DOHH2 (cell line): ENCODE results near the gene NT5DC3.

Experiments
- H3F3A ChIP-seq: fragments of 200-600 bp; sonication (generic), shearing (Covaris generic); 2 replicates; pipeline ENCODE4 v1.6.0; 2016; ENCODE audit warnings: antibody characterized with exemption, mild to moderate bottlenecking; ENCODE audit not compliant: control insufficient read depth, insufficient read depth
- H3K27ac ChIP-seq: fragments of 200-600 bp; sonication (generic); 2 replicates; pipeline ENCODE4 v1.5.1; 2014; ENCODE audit warnings: low read depth, mild to moderate bottlenecking, low read length, moderate library complexity
- H3K27me3 ChIP-seq: fragments of 200-600 bp; sonication (generic); 2 replicates; pipeline ENCODE4 v1.6.1; 2014; ENCODE audit warnings: mild to moderate bottlenecking, low read length, mixed read lengths; ENCODE audit not compliant: control insufficient read depth
- H3K36me3 ChIP-seq: fragments of 200-600 bp; sonication (generic); 2 replicates; pipeline ENCODE4 v1.6.1; 2014; ENCODE audit warnings: mild to moderate bottlenecking, low read length, moderate library complexity, mixed read lengths; ENCODE audit not compliant: control insufficient read depth
- H3K4me1 ChIP-seq: fragments of 200-600 bp; sonication (generic); 2 replicates; pipeline ENCODE4 v1.6.1; 2014; ENCODE audit warnings: mild to moderate bottlenecking, low read length, mixed read lengths; ENCODE audit not compliant: control insufficient read depth
- H3K4me2 ChIP-seq: fragments of 200-600 bp; sonication (generic); 2 replicates; pipeline ENCODE4 v1.6.0; 2014; ENCODE audit warnings: mild to moderate bottlenecking, low read length, moderate library complexity
- H3K4me3 ChIP-seq: fragments of 200-600 bp; sonication (generic); 2 replicates; pipeline ENCODE4 v1.5.1; 2014; ENCODE audit warnings: mild to moderate bottlenecking, low read length, mixed read lengths
- H3K79me2 ChIP-seq: fragments of 200-600 bp; sonication (generic); 2 replicates; pipeline ENCODE4 v1.6.1; 2014; ENCODE audit warnings: mild to moderate bottlenecking, low read length, mixed read lengths; ENCODE audit not compliant: control insufficient read depth
- H3K9me2 ChIP-seq: fragments of 200-600 bp; sonication (generic); replicated peaks from 2 replicates; pipeline ENCODE4 v1.6.1; 2014; ENCODE audit warnings: mild to moderate bottlenecking, low read length, mixed read lengths; ENCODE audit not compliant: control insufficient read depth
- H3K9me3 ChIP-seq: fragments of 200-600 bp; sonication (generic); 2 replicates; pipeline ENCODE4 v1.6.1; 2014; ENCODE audit warnings: antibody characterized with exemption, low read length, mixed read lengths; ENCODE audit not compliant: control insufficient read depth, insufficient read depth
- H4K20me1 ChIP-seq: fragments of 200-600 bp; sonication (generic); 2 replicates; pipeline ENCODE4 v1.6.0; 2014; ENCODE audit warnings: low read depth, mild to moderate bottlenecking, antibody characterized with exemption, low read length, moderate library complexity; ENCODE audit not compliant: control insufficient read depth, insufficient read depth
- EZH2phosphoT487 ChIP-seq: fragments of 200-600 bp; sonication (generic); IDR thresholded peaks from 2 replicates; pipeline ENCODE4 v1.6.1; 2017; ENCODE audit warnings: borderline replicate concordance, mild to moderate bottlenecking, antibody characterized with exemption, low read length, moderate library complexity, mixed read lengths
- TF ChIP-seq, protein P1 (sequence below): fragments of 200-600 bp; sonication (generic); IDR thresholded peaks from one replicate; pipeline ENCODE4 v1.5.1; 2014; ENCODE audit warnings: antibody characterized with exemption, mild to moderate bottlenecking, low read depth, low read length; ENCODE audit not compliant: poor library complexity, severe bottlenecking

The NT5DC3 gene

DNA sequence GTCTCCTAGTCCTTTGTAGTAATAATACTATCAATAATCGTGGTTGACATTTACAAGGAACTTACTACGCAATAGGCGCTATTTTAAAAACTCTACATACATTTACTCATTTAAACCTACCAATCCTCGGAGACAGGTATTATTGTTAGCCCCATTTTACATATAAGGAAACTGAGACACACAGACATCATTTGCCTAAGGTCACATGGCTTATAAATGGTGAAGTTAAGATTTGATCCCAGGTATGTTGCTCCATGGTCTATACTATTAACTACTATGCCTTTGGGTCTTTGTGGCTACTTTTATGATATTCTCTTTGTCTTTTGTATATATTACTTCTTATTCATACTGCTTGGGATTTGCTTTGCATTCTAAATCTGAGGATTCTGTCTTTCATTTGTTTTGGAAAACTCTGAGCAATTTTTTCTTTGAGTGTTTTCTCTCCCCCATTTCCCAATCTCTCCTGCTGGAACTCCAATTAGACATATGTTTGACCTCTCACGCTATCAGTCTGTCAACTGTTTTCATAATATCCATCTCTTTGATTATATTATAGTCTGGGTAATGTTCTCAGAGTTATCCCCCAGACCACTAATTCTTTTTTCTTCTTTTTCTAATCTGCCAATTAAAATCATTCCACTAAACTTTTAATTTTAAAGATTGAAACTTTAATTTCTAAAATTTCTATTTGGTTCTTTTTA is 10.9 kb downstream of the NT5DC3 start:
- Histone ChIP-seq H3F3A (no peaks in the 10 kb centered on the region), H3K36me3 (no peaks in the 10 kb centered on the region), H3K9me3 (no peaks in the 10 kb centered on the region), H3K4me1 (peaks cover 8% of the 10 kb centered on the region), H4K20me1 (no peaks in the 10 kb centered on the region; the same call in 1 of the 2 replicates), H3K9me2 (no peaks in the 10 kb centered on the region), H3K4me3 (no peak overlapping the region), H3K79me2 (peaks cover 14% of the 10 kb centered on the region; the same call in 1 of the 2 replicates), H3K4me2 (no peak overlapping the region), H3K27ac (no peak overlapping the region), H3K27me3 (no peaks in the 10 kb centered on the region)
- TF ChIP-seq EZH2phosphoT487, result no peak
- TF ChIP-seq, protein P1, sequence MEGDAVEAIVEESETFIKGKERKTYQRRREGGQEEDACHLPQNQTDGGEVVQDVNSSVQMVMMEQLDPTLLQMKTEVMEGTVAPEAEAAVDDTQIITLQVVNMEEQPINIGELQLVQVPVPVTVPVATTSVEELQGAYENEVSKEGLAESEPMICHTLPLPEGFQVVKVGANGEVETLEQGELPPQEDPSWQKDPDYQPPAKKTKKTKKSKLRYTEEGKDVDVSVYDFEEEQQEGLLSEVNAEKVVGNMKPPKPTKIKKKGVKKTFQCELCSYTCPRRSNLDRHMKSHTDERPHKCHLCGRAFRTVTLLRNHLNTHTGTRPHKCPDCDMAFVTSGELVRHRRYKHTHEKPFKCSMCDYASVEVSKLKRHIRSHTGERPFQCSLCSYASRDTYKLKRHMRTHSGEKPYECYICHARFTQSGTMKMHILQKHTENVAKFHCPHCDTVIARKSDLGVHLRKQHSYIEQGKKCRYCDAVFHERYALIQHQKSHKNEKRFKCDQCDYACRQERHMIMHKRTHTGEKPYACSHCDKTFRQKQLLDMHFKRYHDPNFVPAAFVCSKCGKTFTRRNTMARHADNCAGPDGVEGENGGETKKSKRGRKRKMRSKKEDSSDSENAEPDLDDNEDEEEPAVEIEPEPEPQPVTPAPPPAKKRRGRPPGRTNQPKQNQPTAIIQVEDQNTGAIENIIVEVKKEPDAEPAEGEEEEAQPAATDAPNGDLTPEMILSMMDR, result no peak

DNA sequence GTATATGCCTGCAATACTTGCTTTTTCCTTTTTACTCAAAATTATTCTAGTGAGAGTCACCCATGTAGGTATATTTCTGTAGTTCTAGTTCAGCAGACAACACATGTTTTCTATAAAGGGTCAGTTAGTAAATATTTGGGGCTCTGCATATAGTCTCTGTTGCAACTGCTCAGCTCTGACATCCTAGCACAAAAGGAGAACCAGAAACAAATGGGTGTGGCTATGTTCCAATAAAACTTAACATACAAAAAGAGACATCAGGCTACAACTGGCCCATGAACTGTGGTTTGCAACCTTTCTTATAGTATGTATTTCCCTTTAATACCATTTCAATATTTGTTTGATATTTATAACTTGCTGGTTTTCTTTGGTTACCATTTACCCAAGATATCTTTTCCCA is 11.9 kb downstream of the NT5DC3 start:
- TF ChIP-seq EZH2phosphoT487, result no peak
- TF ChIP-seq, protein P1, result no peak
- H3K4me3 ChIP-seq, result no peak overlapping the region
- H3K27me3 ChIP-seq, result no peaks in the 10 kb centered on the region
- peaks cover 8% of the 10 kb centered on the region; the same call in 1 of the 2 replicates for H3K79me2 ChIP-seq
- no peak overlapping the region for H3K4me2 ChIP-seq
- H3F3A ChIP-seq, result no peaks in the 10 kb centered on the region
- H3K36me3 ChIP-seq, result no peaks in the 10 kb centered on the region
- no peak overlapping the region for H3K27ac ChIP-seq
- H3K9me2 ChIP-seq, result no peaks in the 10 kb centered on the region
- H4K20me1 ChIP-seq, result no peaks in the 10 kb centered on the region; the same call in 1 of the 2 replicates
- no peaks in the 10 kb centered on the region for H3K9me3 ChIP-seq
- H3K4me1 ChIP-seq, result peaks cover 8% of the 10 kb centered on the region

DNA sequence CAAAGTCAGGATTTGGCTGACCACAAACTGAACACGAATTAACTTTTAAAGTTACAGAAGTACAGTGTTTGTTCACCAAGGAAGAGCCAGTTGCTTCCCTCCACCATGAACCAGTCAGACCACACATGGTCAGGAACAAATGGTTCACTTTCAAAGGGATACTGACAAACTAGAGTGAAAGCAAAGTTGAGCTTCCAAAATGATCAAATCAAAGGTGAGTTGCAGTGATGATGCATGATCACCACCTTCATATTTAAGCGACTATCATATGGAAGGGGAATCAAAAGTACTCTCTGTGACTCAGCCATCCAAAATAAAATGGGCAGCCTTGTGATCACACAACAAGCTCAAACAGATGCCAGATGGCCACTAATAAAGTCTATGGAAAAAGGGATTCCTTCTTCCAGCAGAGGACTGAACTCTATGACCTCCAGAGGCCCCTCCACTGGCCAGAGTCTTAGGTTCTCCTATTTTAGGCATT is 13.1 kb downstream of the NT5DC3 start:
- H3K4me2 ChIP-seq, result no peak overlapping the region
- H3K9me3 ChIP-seq, result no peaks in the 10 kb centered on the region
- H3K4me3 ChIP-seq, result no peak overlapping the region
- H3F3A ChIP-seq, result no peaks in the 10 kb centered on the region
- no peaks in the 10 kb centered on the region for H3K36me3 ChIP-seq
- peaks cover 2% of the 10 kb centered on the region; the same call in 1 of the 2 replicates for H3K79me2 ChIP-seq
- peaks cover 7% of the 10 kb centered on the region for H3K4me1 ChIP-seq
- H3K27me3 ChIP-seq, result no peaks in the 10 kb centered on the region
- no peak overlapping the region for H3K27ac ChIP-seq
- H4K20me1 ChIP-seq, result no peaks in the 10 kb centered on the region; the same call in 1 of the 2 replicates
- no peaks in the 10 kb centered on the region for H3K9me2 ChIP-seq
- TF ChIP-seq EZH2phosphoT487, result no peak
- TF ChIP-seq, protein P1, result no peak
